Stomach (tissue), 9 donors: ENCODE measurements around the gene PEX3. TPM values are rescaled to one million over a fixed set of nuclear protein-coding genes. Genes with fewer than 3 reads are reported as not detected.

Experiments
- DNase-seq, 2 donors: peaks; one replicate each; pipeline versions ENCODE4 v3.0.0 to v3.0.0-alpha.2; 2013 to 2019
- H3K27ac ChIP-seq, 5 donors: fragments of 200-600 bp in 4 of 5; sonication (generic) in 4 of 5; one replicate each; pipeline ENCODE4 v1.5.1; 2013 to 2019; ENCODE audit warnings: mild to moderate bottlenecking in 1 of 5, moderate library complexity in 1 of 5
- H3K27me3 ChIP-seq, 3 donors: fragments of 200-600 bp; sonication (generic); one replicate each; pipeline ENCODE4 v1.5.1; 2017 to 2019; ENCODE audit warnings: mixed run types in 1 of 3
- H3K36me3 ChIP-seq, 4 donors: fragments of 200-600 bp; sonication (generic); 1 replicate in 3 of 4; 2 replicates in 1 of 4; pipeline ENCODE4 v1.5.1; 2016 to 2019
- H3K4me1 ChIP-seq, 4 donors: fragments of 200-600 bp; sonication (generic); one replicate each; pipeline ENCODE4 v1.5.1; 2016 to 2019
- H3K4me3 ChIP-seq, 4 donors: fragments of 200-600 bp; sonication (generic) in 3 of 4; one replicate each; pipeline ENCODE4 v1.5.1; 2016 to 2019; ENCODE audit warnings: mild to moderate bottlenecking in 1 of 4
- H3K9me3 ChIP-seq, 4 donors: fragments of 200-600 bp; sonication (generic); one replicate each; pipeline ENCODE4 v1.5.1; 2016 to 2019
- CTCF ChIP-seq, 7 experiments: fragments of 450-650 bp in 4 of 7; fragments of 200-600 bp in 3 of 7; sonication (generic) in 3 of 7; IDR thresholded peaks; one replicate each; pipeline ENCODE4 v1.5.1; 2016 to 2019; ENCODE audit warnings: antibody characterized with exemption in 7 of 7, control low read depth in 2 of 7, mild to moderate bottlenecking in 1 of 7
- EP300 ChIP-seq: sonication (generic); formaldehyde crosslinking; IDR thresholded peaks from one replicate; pipeline ENCODE4 v1.6.1; 2017; ENCODE audit warnings: antibody characterized with exemption
- POLR2A ChIP-seq, 4 donors: fragments of 450-650 bp; IDR thresholded peaks; one replicate each; pipeline ENCODE4 v1.6.1; 2016; ENCODE audit warnings: antibody characterized with exemption in 4 of 4, control low read depth in 2 of 4, mild to moderate bottlenecking in 1 of 4, moderate library complexity in 1 of 4
- POLR2AphosphoS5 ChIP-seq, 3 donors: sonication (generic); formaldehyde crosslinking; IDR thresholded peaks; one replicate each; pipeline ENCODE4 v1.6.1; 2016; ENCODE audit warnings: antibody characterized with exemption in 3 of 3
- WGBS, 5 donors: extraction: QIAGEN DNeasy Blood & Tissue Kit in 3 of 5; methylation state at CpG; one replicate each; pipeline versions ENCODE4 v1.1.5 to v1.1.7; 2013 to 2018; 5-methylcytosine and 5-hydroxymethylcytosine counted together
- intact Hi-C: fragments of 100-400 bp; cut with DNase I; formaldehyde crosslinking; loops from one replicate; pipeline ENCODE4 v1.15.1; 2023; ENCODE audit warnings: low total_unique reads
- polyA plus RNA-seq, 3 donors: library from polyadenylated mRNA; stranded (reverse); fragments of 200-250 nt; gene quantifications; one replicate each; pipeline ENCODE4 v1.2.3, GENCODE V29; 2013
- total RNA-seq, 5 donors: library from RNA; depleted of rRNA; stranded (reverse); fragments of >200 nt; gene quantifications; one replicate each; pipeline versions ENCODE4 v1.1.0 to v1.2.3, GENCODE V29; 2014 to 2016
- donor health status: healthy with polysubstance abuse.
- donor health status: Bipolar disorder and iron deficiency.
- donor health status: healthy.

The PEX3 gene
- total and polyA plus RNA-seq, 8 donors: 0.58 to 32.3 (median 9.1) TPM

- no peak for DNase-seq
- no peak overlapping the region for H3K4me3 ChIP-seq
- H3K9me3 ChIP-seq: no peaks in the 10 kb centered on the region
- intact Hi-C loops: no loop called here
- TF ChIP-seq POLR2AphosphoS5 (IDR thresholded peaks at IDR 0.05) (no peak), POLR2A (IDR thresholded peaks at IDR 0.05) (no peak), CTCF (IDR thresholded peaks at IDR 0.05) (no peak), EP300 (no peak)
- H3K27me3 ChIP-seq: no peaks in the 10 kb centered on the region
- peaks cover 0 to 7% (median 0%) of the 10 kb centered on the region in 4 donors for H3K4me1 ChIP-seq
- H3K27ac ChIP-seq: no peak overlapping the region
- no peaks in the 10 kb centered on the region for H3K36me3 ChIP-seq
Observed at GRCh38 chr6:143408787-143409162, 41.8 kb upstream of the PEX3 start.

- TF ChIP-seq POLR2A (IDR thresholded peaks at IDR 0.05) (no peak), CTCF (IDR thresholded peaks at IDR 0.05) (no peak), POLR2AphosphoS5 (IDR thresholded peaks at IDR 0.05) (no peak), EP300 (no peak)
- Histone ChIP-seq H3K9me3 (no peaks in the 10 kb centered on the region), H3K27ac (no peak overlapping the region), H3K4me3 (no peak overlapping the region), H3K36me3 (no peaks in the 10 kb centered on the region), H3K27me3 (no peaks in the 10 kb centered on the region), H3K4me1 (peaks cover 0 to 7% (median 0%) of the 10 kb centered on the region in 4 donors)
- DNase-seq: no peak
- intact Hi-C loops: no loop called here
- 22 to 45% (median 29%) methylated on average over 1 of the region's 1 CpG for WGBS, 5 donors
Observed at GRCh38 chr6:143410859-143411270, 39.7 kb upstream of the PEX3 start.

GRCh38 chr6:143414769-143415168, 35.8 kb upstream of the PEX3 start:
- WGBS, 5 donors: 95 to 98% (median 97%) methylated on average over 3 of the region's 3 CpGs
- H3K4me1 ChIP-seq: peaks cover 0 to 7% (median 0%) of the 10 kb centered on the region in 4 donors
- H3K9me3 ChIP-seq: no peaks in the 10 kb centered on the region
- no peak overlapping the region for H3K4me3 ChIP-seq
- DNase-seq: no peak
- no peaks in the 10 kb centered on the region for H3K36me3 ChIP-seq
- intact Hi-C loops: no loop called here
- H3K27me3 ChIP-seq: no peaks in the 10 kb centered on the region
- TF ChIP-seq POLR2AphosphoS5 (IDR thresholded peaks at IDR 0.05) (no peak), POLR2A (IDR thresholded peaks at IDR 0.05) (no peak), EP300 (no peak), CTCF (IDR thresholded peaks at IDR 0.05) (no peak)
- H3K27ac ChIP-seq: no peak overlapping the region

GRCh38 chr6:143419526-143419925, 31.1 kb upstream of the PEX3 start:
- intact Hi-C loops: no loop called here
- no peak for DNase-seq
- H3K4me3 ChIP-seq: no peak overlapping the region
- no peaks in the 10 kb centered on the region for H3K36me3 ChIP-seq
- H3K4me1 ChIP-seq: no peaks in the 10 kb centered on the region
- H3K9me3 ChIP-seq: no peaks in the 10 kb centered on the region
- TF ChIP-seq CTCF (IDR thresholded peaks at IDR 0.05) (no peak), EP300 (no peak), POLR2A (IDR thresholded peaks at IDR 0.05) (no peak), POLR2AphosphoS5 (IDR thresholded peaks at IDR 0.05) (no peak)
- WGBS, 5 donors: 75 to 84% (median 79%) methylated on average over 6 of the region's 6 CpGs
- H3K27me3 ChIP-seq: no peaks in the 10 kb centered on the region
- no peak overlapping the region for H3K27ac ChIP-seq
